ENCODE measurements around the gene CFAP410.
"Not testable (repeated sequence)": the region's sequence is repeated elsewhere in the genome, so short reads cannot be mapped to it uniquely, and the experiment has no call there.

The CFAP410 gene

GRCh38 chr21:44350773-44351481 is 11.7 kb upstream of the CFAP410 start:
- no peak for DNase-seq

- DNase-seq: no peak
Observed at GRCh38 chr21:44349847-44350772, 10.9 kb upstream of the CFAP410 start.

- no peak for DNase-seq
Observed at GRCh38 chr21:44349416-44349846, 10.2 kb upstream of the CFAP410 start.

GRCh38 chr21:44348861-44349260 is 9.7 kb upstream of the CFAP410 start:
- DNase-seq: no peak

GRCh38 chr21:44347911-44348451 is 8.8 kb upstream of the CFAP410 start:
- DNase-seq: no peak

GRCh38 chr21:44345495-44345894 is 6.3 kb upstream of the CFAP410 start:
- DNase-seq: no peak

GRCh38 chr21:44344541-44345183 is 5.5 kb upstream of the CFAP410 start:
- no peak for DNase-seq

GRCh38 chr21:44342981-44343380 is 3.8 kb upstream of the CFAP410 start:
- not testable (repeated sequence) for DNase-seq

- DNase-seq: not testable (repeated sequence)
Observed at GRCh38 chr21:44341726-44342458, 2.7 kb upstream of the CFAP410 start.

GRCh38 chr21:44337941-44338895 is 972 bp downstream of the CFAP410 start:
- peak in 1 of 2 experiments; percentile 62 for DNase-seq

- DNase-seq: no peak
Observed at GRCh38 chr21:44337449-44337848, 1.7 kb downstream of the CFAP410 start.

- no peak for DNase-seq
Observed at GRCh38 chr21:44335266-44336059, 3.7 kb downstream of the CFAP410 start.

- DNase-seq: no peak
Observed at GRCh38 chr21:44334329-44335030, 4.7 kb downstream of the CFAP410 start.

- no peak for DNase-seq
Observed at GRCh38 chr21:44333509-44334328, 5.5 kb downstream of the CFAP410 start.

- DNase-seq: no peak
Observed at GRCh38 chr21:44332965-44333364, 6.2 kb downstream of the CFAP410 start.

- DNase-seq: no peak
Observed at GRCh38 chr21:44332383-44332782, 6.8 kb downstream of the CFAP410 start.

- no peak for DNase-seq
Observed at GRCh38 chr21:44331650-44332307, 7.4 kb downstream of the CFAP410 start.

GRCh38 chr21:44331209-44331608 is 8.0 kb downstream of the CFAP410 start:
- no peak for DNase-seq
